WTC11 (cell line): ENCODE results near the gene SLC25A6.

ENCODE experiments used
- ATF3 ChIP-seq: sonication (generic); formaldehyde crosslinking; conservative IDR thresholded peaks from 2 replicates; pipeline ENCODE4 v1.8.1; 2022; ENCODE audit warnings: mild to moderate bottlenecking, missing genetic modification reagents
- CREM ChIP-seq: sonication (generic); formaldehyde crosslinking; IDR thresholded peaks from 2 replicates; pipeline ENCODE4 v1.8.1; 2022; ENCODE audit warnings: mild to moderate bottlenecking, missing genetic modification reagents, moderate library complexity
- PRDM15 ChIP-seq: sonication (generic); formaldehyde crosslinking; IDR thresholded peaks from 2 replicates; pipeline ENCODE4 v1.8.0; 2022; ENCODE audit warnings: missing genetic modification reagents
- TF ChIP-seq, protein P1 (sequence below): fragments of 200-600 bp; IDR thresholded peaks from 2 replicates; pipeline ENCODE4 v1.8.0; 2022; ENCODE audit warnings: antibody characterized with exemption
- TF ChIP-seq, protein P2 (sequence below): sonication (generic); formaldehyde crosslinking; IDR thresholded peaks from 2 replicates; pipeline ENCODE4 v1.8.1; 2022; ENCODE audit warnings: mild to moderate bottlenecking, missing genetic modification reagents, moderate library complexity, borderline replicate concordance

- TF ChIP-seq CREM = no peak
- TF ChIP-seq, protein P1, sequence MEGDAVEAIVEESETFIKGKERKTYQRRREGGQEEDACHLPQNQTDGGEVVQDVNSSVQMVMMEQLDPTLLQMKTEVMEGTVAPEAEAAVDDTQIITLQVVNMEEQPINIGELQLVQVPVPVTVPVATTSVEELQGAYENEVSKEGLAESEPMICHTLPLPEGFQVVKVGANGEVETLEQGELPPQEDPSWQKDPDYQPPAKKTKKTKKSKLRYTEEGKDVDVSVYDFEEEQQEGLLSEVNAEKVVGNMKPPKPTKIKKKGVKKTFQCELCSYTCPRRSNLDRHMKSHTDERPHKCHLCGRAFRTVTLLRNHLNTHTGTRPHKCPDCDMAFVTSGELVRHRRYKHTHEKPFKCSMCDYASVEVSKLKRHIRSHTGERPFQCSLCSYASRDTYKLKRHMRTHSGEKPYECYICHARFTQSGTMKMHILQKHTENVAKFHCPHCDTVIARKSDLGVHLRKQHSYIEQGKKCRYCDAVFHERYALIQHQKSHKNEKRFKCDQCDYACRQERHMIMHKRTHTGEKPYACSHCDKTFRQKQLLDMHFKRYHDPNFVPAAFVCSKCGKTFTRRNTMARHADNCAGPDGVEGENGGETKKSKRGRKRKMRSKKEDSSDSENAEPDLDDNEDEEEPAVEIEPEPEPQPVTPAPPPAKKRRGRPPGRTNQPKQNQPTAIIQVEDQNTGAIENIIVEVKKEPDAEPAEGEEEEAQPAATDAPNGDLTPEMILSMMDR = no peak
- no peak for TF ChIP-seq PRDM15 (CRISPR knock-in tag)
- TF ChIP-seq, protein P2, sequence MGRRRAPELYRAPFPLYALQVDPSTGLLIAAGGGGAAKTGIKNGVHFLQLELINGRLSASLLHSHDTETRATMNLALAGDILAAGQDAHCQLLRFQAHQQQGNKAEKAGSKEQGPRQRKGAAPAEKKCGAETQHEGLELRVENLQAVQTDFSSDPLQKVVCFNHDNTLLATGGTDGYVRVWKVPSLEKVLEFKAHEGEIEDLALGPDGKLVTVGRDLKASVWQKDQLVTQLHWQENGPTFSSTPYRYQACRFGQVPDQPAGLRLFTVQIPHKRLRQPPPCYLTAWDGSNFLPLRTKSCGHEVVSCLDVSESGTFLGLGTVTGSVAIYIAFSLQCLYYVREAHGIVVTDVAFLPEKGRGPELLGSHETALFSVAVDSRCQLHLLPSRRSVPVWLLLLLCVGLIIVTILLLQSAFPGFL (CRISPR knock-in tag) = no peak
- TF ChIP-seq ATF3 (CRISPR knock-in tag) = no peak
These were observed 30.2 kb upstream of the SLC25A6 start for GRCh38 chrX:1422135-1422465.
